CD4-positive, alpha-beta T cell (primary cell): ENCODE data around the gene PAK1. TPM values are rescaled to one million over a fixed set of nuclear protein-coding genes. Genes with fewer than 3 reads are reported as not detected.

Experiments
- ATAC-seq: fragments of 200-7000 bp; cut with Tn5 transposase; one replicate; pipeline ENCODE4 v1.10.0; 2022; ENCODE audit warnings: mild to moderate bottlenecking; ENCODE audit not compliant: poor library complexity
- CTCF ChIA-PET: fragments of 350-600 bp; sonication (Branson Sonifier 250); formaldehyde crosslinking; loops from one replicate; lab custom pipeline; 2021; ENCODE audit warnings: antibody characterized with exemption, inconsistent platforms; lab: Charles Lee
- POLR2A ChIA-PET: fragments of 350-600 bp; sonication (Branson Sonifier 250); formaldehyde crosslinking; loops from one replicate; lab custom pipeline; 2021; ENCODE audit warnings: antibody characterized with exemption, inconsistent platforms; lab: Charles Lee
- DNase-seq, 14 experiments: peaks; one replicate each; pipeline ENCODE4 v3.0.0-alpha.2; 2013 to 2020; ENCODE audit warnings: mixed read lengths in 2 of 14
- H3K27ac ChIP-seq, 2 donors: one replicate each; pipeline versions ENCODE4 v1.5.1 to v1.7.0; 2013; ENCODE audit warnings: low read length in 2 of 2, low read depth in 1 of 2, mild to moderate bottlenecking in 1 of 2
- H3K27me3 ChIP-seq, 2 experiments: 1 replicate in 1 of 2; 2 replicates in 1 of 2; pipeline versions ENCODE4 v1.6.1 to v1.7.0; 2013; ENCODE audit warnings: low read length in 2 of 2, control low read depth in 1 of 2, mild to moderate bottlenecking in 1 of 2, moderate library complexity in 1 of 2; ENCODE audit not compliant: insufficient read depth in 2 of 2, control insufficient read depth in 1 of 2
- H3K36me3 ChIP-seq: one replicate; pipeline ENCODE4 v1.6.1; 2013; ENCODE audit warnings: low read length, control low read depth; ENCODE audit not compliant: insufficient read depth
- H3K4me1 ChIP-seq: one replicate; pipeline ENCODE4 v1.6.1; 2013; ENCODE audit warnings: low read length, control low read depth; ENCODE audit not compliant: insufficient read depth
- H3K4me3 ChIP-seq: one replicate; pipeline ENCODE4 v1.5.1; 2013; ENCODE audit warnings: mild to moderate bottlenecking, low read length, moderate library complexity
- H3K9me3 ChIP-seq, 2 experiments: 1 replicate in 1 of 2; 2 replicates in 1 of 2; pipeline versions ENCODE4 v1.6.1 to v1.7.0; 2013; ENCODE audit warnings: low read length in 2 of 2, mild to moderate bottlenecking in 2 of 2, control low read depth in 1 of 2, moderate library complexity in 1 of 2; ENCODE audit not compliant: control insufficient read depth in 1 of 2, insufficient read depth in 1 of 2
- H3K27ac Mint-ChIP-seq: one replicate; pipeline ENCODE4 v1.8.0; 2020; ENCODE audit warnings: mixed read lengths
- H3K27me3 Mint-ChIP-seq: one replicate; pipeline ENCODE4 v1.8.0; 2021; ENCODE audit warnings: mixed read lengths
- H3K36me3 Mint-ChIP-seq: one replicate; pipeline ENCODE4 v1.8.0; 2021; ENCODE audit warnings: low read depth, mixed read lengths
- H3K4me1 Mint-ChIP-seq: one replicate; pipeline ENCODE4 v1.8.0; 2021; ENCODE audit warnings: low read depth, mixed read lengths
- H3K4me3 Mint-ChIP-seq: one replicate; pipeline ENCODE4 v1.8.0; 2020; ENCODE audit warnings: mild to moderate bottlenecking, mixed read lengths
- H3K9me3 Mint-ChIP-seq: one replicate; pipeline ENCODE4 v1.8.0; 2020; ENCODE audit warnings: mixed read lengths
- intact Hi-C, 2 experiments: fragments of 100-400 bp; cut with DNase I in 1 of 2; cut with micrococcal nuclease in 1 of 2; formaldehyde crosslinking; loops; one replicate each; pipeline versions ENCODE4 v1.15.1 to v1.9.0; 2023 to 2025; cut with DNase I, micrococcal nuclease
- total RNA-seq, 174 experiments: library from RNA in 2 of 174; stranded (reverse) in 2 of 174; gene quantifications; one replicate each; pipeline ENCODE4 v1.2.3 and lab custom pipeline; 2021 to 2026
- TF ChIP-seq, protein P1 (sequence below): fragments of 200-600 bp; IDR thresholded peaks from one replicate; pipeline ENCODE4 v1.8.0; 2022; ENCODE audit warnings: antibody characterized with exemption, mild to moderate bottlenecking

The PAK1 gene
- total RNA-seq, 2 experiments from 2014 or later, result 6.9 to 12.6 TPM

GRCh38 chr11:77418155-77418970 is 55.5 kb downstream of the PAK1 start:
- H3K36me3 Mint-ChIP-seq, result no peaks in the 10 kb centered on the region
- intact Hi-C loops, result no loop called here
- POLR2A ChIA-PET, result no interaction called here
- no peaks in the 10 kb centered on the region for H3K9me3 Mint-ChIP-seq
- no peaks in the 10 kb centered on the region for H3K4me1 Mint-ChIP-seq
- no peaks in the 10 kb centered on the region for H3K4me1 ChIP-seq
- no peaks in the 10 kb centered on the region for H3K9me3 ChIP-seq
- no peak overlapping the region for H3K4me3 Mint-ChIP-seq
- no peaks in the 10 kb centered on the region for H3K36me3 ChIP-seq
- TF ChIP-seq, protein P1, sequence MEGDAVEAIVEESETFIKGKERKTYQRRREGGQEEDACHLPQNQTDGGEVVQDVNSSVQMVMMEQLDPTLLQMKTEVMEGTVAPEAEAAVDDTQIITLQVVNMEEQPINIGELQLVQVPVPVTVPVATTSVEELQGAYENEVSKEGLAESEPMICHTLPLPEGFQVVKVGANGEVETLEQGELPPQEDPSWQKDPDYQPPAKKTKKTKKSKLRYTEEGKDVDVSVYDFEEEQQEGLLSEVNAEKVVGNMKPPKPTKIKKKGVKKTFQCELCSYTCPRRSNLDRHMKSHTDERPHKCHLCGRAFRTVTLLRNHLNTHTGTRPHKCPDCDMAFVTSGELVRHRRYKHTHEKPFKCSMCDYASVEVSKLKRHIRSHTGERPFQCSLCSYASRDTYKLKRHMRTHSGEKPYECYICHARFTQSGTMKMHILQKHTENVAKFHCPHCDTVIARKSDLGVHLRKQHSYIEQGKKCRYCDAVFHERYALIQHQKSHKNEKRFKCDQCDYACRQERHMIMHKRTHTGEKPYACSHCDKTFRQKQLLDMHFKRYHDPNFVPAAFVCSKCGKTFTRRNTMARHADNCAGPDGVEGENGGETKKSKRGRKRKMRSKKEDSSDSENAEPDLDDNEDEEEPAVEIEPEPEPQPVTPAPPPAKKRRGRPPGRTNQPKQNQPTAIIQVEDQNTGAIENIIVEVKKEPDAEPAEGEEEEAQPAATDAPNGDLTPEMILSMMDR, result no peak
- H3K27me3 Mint-ChIP-seq, result no peaks in the 10 kb centered on the region
- CTCF ChIA-PET, result no interaction called here
- ATAC-seq, result no peak
- no peaks in the 10 kb centered on the region for H3K27me3 ChIP-seq
- H3K27ac ChIP-seq, result no peak overlapping the region
- H3K4me3 ChIP-seq, result no peak overlapping the region
- H3K27ac Mint-ChIP-seq, result no peak overlapping the region
- DNase-seq, result no peak

- Mint-ChIP-seq H3K27me3 (no peaks in the 10 kb centered on the region), H3K9me3 (no peaks in the 10 kb centered on the region), H3K4me3 (no peak overlapping the region), H3K4me1 (peaks cover 16% of the 10 kb centered on the region), H3K36me3 (no peaks in the 10 kb centered on the region), H3K27ac (no peak overlapping the region)
- no peak for ATAC-seq
- no peaks in the 10 kb centered on the region for H3K36me3 ChIP-seq
- TF ChIP-seq, protein P1, result no peak
- no peak for DNase-seq
- H3K4me1 ChIP-seq, result peaks cover 13% of the 10 kb centered on the region
- POLR2A ChIA-PET, result no interaction called here
- no peaks in the 10 kb centered on the region for H3K27me3 ChIP-seq
- H3K9me3 ChIP-seq, result no peaks in the 10 kb centered on the region
- H3K27ac ChIP-seq, result no peak overlapping the region
- no peak overlapping the region for H3K4me3 ChIP-seq
- intact Hi-C loops, result no loop called here
- CTCF ChIA-PET, result no interaction called here
Observed at GRCh38 chr11:77416357-77416756, 57.5 kb downstream of the PAK1 start.

- DNase-seq (no peak), ATAC-seq (no peak)
- H3K36me3 Mint-ChIP-seq, result no peaks in the 10 kb centered on the region
- no peak overlapping the region for H3K27ac Mint-ChIP-seq
- H3K4me1 Mint-ChIP-seq, result peaks cover 36% of the 10 kb centered on the region
- H3K9me3 Mint-ChIP-seq, result no peaks in the 10 kb centered on the region
- peaks cover 22% of the 10 kb centered on the region for H3K4me1 ChIP-seq
- H3K27me3 ChIP-seq, result no peaks in the 10 kb centered on the region
- no peak overlapping the region for H3K27ac ChIP-seq
- H3K27me3 Mint-ChIP-seq, result no peaks in the 10 kb centered on the region
- H3K4me3 ChIP-seq, result no peak overlapping the region
- no peaks in the 10 kb centered on the region for H3K36me3 ChIP-seq
- H3K9me3 ChIP-seq, result no peaks in the 10 kb centered on the region
- POLR2A ChIA-PET, result no interaction called here
- TF ChIP-seq, protein P1, result no peak
- intact Hi-C loops, result loop anchor here (2.0 to 5.0 kb wide), 2 partner anchors 58 to 59 kb away; partner anchors contain the start of gene PAK1 (in 1 of the 2)
- CTCF ChIA-PET, result no interaction called here
- H3K4me3 Mint-ChIP-seq, result peak overlapping the region; percentile 9
Observed at GRCh38 chr11:77413850-77414460, 59.9 kb downstream of the PAK1 start.
